ENCODE results near the gene CCNL1. TPM values are rescaled to one million over a fixed set of nuclear protein-coding genes. Genes with fewer than 3 reads are reported as not detected.

The CCNL1 gene
- total and polyA plus RNA-seq, 2 of the 8 experiments (the other 6 are each of a cell fraction or from before 2014, with no cell fraction given): 64.5 to 68.6 TPM

- H4K20me1 ChIP-seq (replicated peaks in 1 of 2; ENCODE audit: control insufficient read depth in 1 of 2, insufficient read depth in 2 of 2, low read length in 2 of 2): no peaks in the 10 kb centered on the region
- no peaks in the 10 kb centered on the region for H3K79me2 ChIP-seq (ENCODE audit: control insufficient read depth in 1 of 2, insufficient read depth in 2 of 2, low read length in 2 of 2)
- WGBS, 2 experiments (ENCODE audit: extremely low coverage in 1 of 2, insufficient coverage in 1 of 2, insufficient read length in 1 of 2, insufficient replicate concordance in 2 of 2, low coverage in 1 of 2, low lambda C conversion rate in 2 of 2, missing lambda C conversion rate in 1 of 2): 89% methylated on average over 2 of the region's 2 CpGs; no CpG with 5 or more reads in 1 of the 2 experiments
- no peak overlapping the region for H3K4ac ChIP-seq (replicated peaks; ENCODE audit: insufficient read length, low read depth, low read length)
- H3K27ac ChIP-seq (ENCODE audit: low read depth, low read length): no peak overlapping the region
- no peaks in the 10 kb centered on the region for H3K27me3 ChIP-seq (replicated peaks in 1 of 4; ENCODE audit: control insufficient read depth in 3 of 4, extremely low read depth in 1 of 4, insufficient read depth in 3 of 4, low read length in 3 of 4)
- no peaks in the 10 kb centered on the region for H3K23me2 ChIP-seq (ENCODE audit: low read depth, low read length)
- H2AK5ac ChIP-seq (ENCODE audit: low read depth, low read length): no peak overlapping the region
- peaks cover 0 to 6% (median 4%) of the 10 kb centered on the region in 4 experiments; a peak in 4 of 7 replicates for H3K4me1 ChIP-seq (replicated peaks in 1 of 4; ENCODE audit: control insufficient read depth in 3 of 4, insufficient read depth in 4 of 4, low read length in 3 of 4)
- H3K4me2 ChIP-seq (ENCODE audit: insufficient read depth in 1 of 2, low read depth in 2 of 2, low read length in 2 of 2): no peak overlapping the region
- DNase-seq (ENCODE audit: low read depth in 1 of 2, low spot score in 2 of 2): no peak
- no peak overlapping the region for H4K8ac ChIP-seq (ENCODE audit: extremely low read depth, insufficient read depth, low read length)
- ChIA-PET CTCF (ENCODE audit: partially characterized antibody) (interaction anchor here (0.8 to 56.4 kb wide), 7 partner anchors 10 to 414 kb away, joined by 3 to 1014 read pairs (median 4); no protein-coding TSS in a partner anchor), POLR2A (ENCODE audit: partially characterized antibody) (interaction anchor here (0.7 to 1.1 kb wide), 2 partner anchors 12 to 14 kb away, joined by 3 to 5 read pairs; no protein-coding TSS in a partner anchor)
- H2BK20ac ChIP-seq (ENCODE audit: low read length): no peak overlapping the region
- H3K9ac ChIP-seq (replicated peaks in 1 of 4; ENCODE audit: extremely low read depth in 1 of 4, low read depth in 3 of 4, low read length in 3 of 4): no peak overlapping the region
- H3K36me3 ChIP-seq (ENCODE audit: control insufficient read depth in 2 of 4, insufficient read depth in 4 of 4, low read length in 3 of 4): no peaks in the 10 kb centered on the region
- H3K4me3 ChIP-seq (ENCODE audit: extremely low read depth in 1 of 4, insufficient read depth in 2 of 4, low read depth in 3 of 4, low read length in 4 of 4): no peak overlapping the region
- no peak for FAIRE-seq
- H2BK15ac ChIP-seq (ENCODE audit: low read length): no peak overlapping the region
- TF ChIP-seq CEBPB (IDR thresholded peaks at IDR 0.05; ENCODE audit: low read depth, low read length) (no peak), HDAC2 (IDR thresholded peaks at IDR 0.05; ENCODE audit: borderline replicate concordance in 1 of 2, low read depth in 2 of 2, low read length in 2 of 2) (no peak), SIN3A (conservative IDR thresholded peaks at IDR 0.05 in 1 of 2, IDR thresholded peaks at IDR 0.05 in 1 of 2; ENCODE audit: low read depth in 1 of 2, low read length in 2 of 2) (no peak), NANOG (IDR thresholded peaks at IDR 0.05; ENCODE audit: insufficient read depth, low read depth, low read length, poor library complexity, severe bottlenecking) (no peak), CHD1 (IDR thresholded peaks at IDR 0.05; ENCODE audit: low read depth, low read length) (no peak), CBX5 (IDR thresholded peaks at IDR 0.05; ENCODE audit: low read depth, low read length) (no peak), HDAC6 (IDR thresholded peaks at IDR 0.05; ENCODE audit: low read depth, low read length) (no peak), POU5F1 (IDR thresholded peaks at IDR 0.05; ENCODE audit: low read depth, low read length) (no peak)
- H3K79me1 ChIP-seq (ENCODE audit: low read depth, low read length): no peaks in the 10 kb centered on the region; the same call in 1 of the 2 replicates
- no peak overlapping the region for H3K23ac ChIP-seq (ENCODE audit: insufficient read length)
- H4K5ac ChIP-seq (ENCODE audit: insufficient read length, low read depth, low read length): no peak overlapping the region
- H2BK5ac ChIP-seq (ENCODE audit: low read depth, low read length): no peak overlapping the region
- H3K56ac ChIP-seq (replicated peaks; ENCODE audit: insufficient read length, low read depth, low read length): no peak overlapping the region
- 0 out of 2 replicates have a peak overlapping the region, but pooled peaks have one; percentile 14 for H2AFZ ChIP-seq (ENCODE audit: low read length)
- no peak overlapping the region for H2BK12ac ChIP-seq (ENCODE audit: low read depth, low read length)
- no peak overlapping the region for H2BK120ac ChIP-seq (replicated peaks; ENCODE audit: low read depth, low read length)
- no peak overlapping the region for H3K18ac ChIP-seq (ENCODE audit: extremely low read depth, low read length)
- H3K9me3 ChIP-seq (ENCODE audit: insufficient read depth in 2 of 2, low read depth in 1 of 2, low read length in 1 of 2): no peaks in the 10 kb centered on the region
- no peak overlapping the region for H4K91ac ChIP-seq (replicated peaks; ENCODE audit: insufficient read length, low read length)
- no peak overlapping the region for H3K14ac ChIP-seq (ENCODE audit: insufficient read length)
Measured at GRCh38 chr3:157103280-157103679, 56.7 kb downstream of the CCNL1 start.
